ENCODE results near the gene TMEM200A. TPM values are rescaled to one million over a fixed set of nuclear protein-coding genes. Genes with fewer than 3 reads are reported as not detected.
"Not testable (repeated sequence)": the region's sequence is repeated elsewhere in the genome, so short reads cannot be mapped to it uniquely, and the experiment has no call there.

TMEM200A gene
- total RNA-seq, 1 donor from 2014 or later: 11.3 TPM

DNA sequence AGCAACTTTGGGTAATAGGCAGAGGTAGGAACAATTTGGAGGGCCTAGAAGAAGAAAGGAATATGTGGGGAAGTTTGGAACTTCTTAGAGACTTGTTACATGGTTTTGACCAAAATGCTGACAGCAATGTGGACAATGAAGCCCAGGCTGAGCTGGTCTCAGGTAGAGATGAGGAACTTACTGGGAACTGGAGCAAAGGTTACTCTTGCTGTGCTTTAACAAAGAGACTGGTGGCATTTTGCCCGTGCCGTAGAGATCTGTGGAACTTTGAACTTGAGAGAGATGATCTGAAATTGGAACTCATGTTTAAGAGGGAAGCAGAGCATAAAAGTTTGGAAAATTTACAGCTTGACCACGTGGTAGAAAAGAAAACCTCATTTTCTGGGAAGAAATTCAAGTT is 28.3 kb upstream of the TMEM200A start:
- TF ChIP-seq, protein P1, sequence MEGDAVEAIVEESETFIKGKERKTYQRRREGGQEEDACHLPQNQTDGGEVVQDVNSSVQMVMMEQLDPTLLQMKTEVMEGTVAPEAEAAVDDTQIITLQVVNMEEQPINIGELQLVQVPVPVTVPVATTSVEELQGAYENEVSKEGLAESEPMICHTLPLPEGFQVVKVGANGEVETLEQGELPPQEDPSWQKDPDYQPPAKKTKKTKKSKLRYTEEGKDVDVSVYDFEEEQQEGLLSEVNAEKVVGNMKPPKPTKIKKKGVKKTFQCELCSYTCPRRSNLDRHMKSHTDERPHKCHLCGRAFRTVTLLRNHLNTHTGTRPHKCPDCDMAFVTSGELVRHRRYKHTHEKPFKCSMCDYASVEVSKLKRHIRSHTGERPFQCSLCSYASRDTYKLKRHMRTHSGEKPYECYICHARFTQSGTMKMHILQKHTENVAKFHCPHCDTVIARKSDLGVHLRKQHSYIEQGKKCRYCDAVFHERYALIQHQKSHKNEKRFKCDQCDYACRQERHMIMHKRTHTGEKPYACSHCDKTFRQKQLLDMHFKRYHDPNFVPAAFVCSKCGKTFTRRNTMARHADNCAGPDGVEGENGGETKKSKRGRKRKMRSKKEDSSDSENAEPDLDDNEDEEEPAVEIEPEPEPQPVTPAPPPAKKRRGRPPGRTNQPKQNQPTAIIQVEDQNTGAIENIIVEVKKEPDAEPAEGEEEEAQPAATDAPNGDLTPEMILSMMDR (IDR thresholded peaks at IDR 0.05; ENCODE audit: unreplicated experiment): no peak
- Mint-ChIP-seq H3K27me3 (ENCODE audit: low read depth) (peaks cover 5% of the 10 kb centered on the region), H3K9me3 (peaks cover 9% of the 10 kb centered on the region), H3K36me3 (no peaks in the 10 kb centered on the region), H3K4me3 (no peak overlapping the region), H3K27ac (no peak overlapping the region), H3K4me1 (no peaks in the 10 kb centered on the region)
- no peak for DNase-seq (ENCODE audit: low spot score in 2 of 2, unreplicated experiment in 2 of 2)

DNA sequence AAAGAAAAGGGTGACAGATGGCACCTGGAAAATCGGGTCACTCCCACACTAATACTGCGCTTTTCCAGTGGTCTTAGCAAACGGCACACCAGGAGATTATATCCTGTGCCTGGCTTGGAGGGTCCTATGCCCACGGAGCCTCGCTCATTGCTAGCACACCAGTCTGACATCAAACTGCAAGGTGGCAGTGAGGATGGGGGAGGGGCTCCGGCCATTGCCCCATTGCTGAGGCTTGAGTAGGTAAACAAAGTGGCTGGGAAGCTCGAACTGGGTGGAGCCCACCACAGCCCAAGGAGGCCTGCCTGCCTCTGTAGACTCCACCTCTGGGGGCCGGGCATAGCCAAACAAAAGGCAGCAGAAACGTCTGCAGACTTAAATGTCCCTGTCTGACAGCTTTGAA is 19.5 kb upstream of the TMEM200A start:
- H3K27ac Mint-ChIP-seq; DNase-seq (ENCODE audit: low spot score in 2 of 2, unreplicated experiment in 2 of 2); H3K4me1 Mint-ChIP-seq; H3K4me3 Mint-ChIP-seq; H3K27me3 Mint-ChIP-seq (ENCODE audit: low read depth); H3K9me3 Mint-ChIP-seq; H3K36me3 Mint-ChIP-seq: not testable (repeated sequence)

DNA sequence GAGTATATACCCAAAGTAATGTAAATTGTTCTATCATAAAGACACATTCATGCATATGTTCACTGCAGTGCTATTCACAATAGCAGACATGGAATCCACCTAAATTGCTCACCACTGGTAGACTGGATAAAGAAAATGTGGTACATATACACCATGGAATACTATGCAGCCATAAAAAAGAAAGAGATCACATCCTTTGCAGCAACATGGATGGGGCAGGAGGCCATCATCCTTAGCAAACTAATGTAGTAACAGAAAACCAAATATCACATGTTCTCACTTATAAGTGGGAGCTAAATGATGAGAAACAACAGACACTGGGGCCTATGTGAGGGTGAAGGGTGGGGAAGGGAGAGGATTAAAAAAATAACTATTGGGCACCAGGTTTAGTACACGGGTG is 11.5 kb upstream of the TMEM200A start:
- Mint-ChIP-seq H3K36me3 (no peaks in the 10 kb centered on the region), H3K27ac (no peak overlapping the region), H3K27me3 (ENCODE audit: low read depth) (peaks cover 10% of the 10 kb centered on the region), H3K9me3 (peaks cover 4% of the 10 kb centered on the region), H3K4me3 (no peak overlapping the region), H3K4me1 (no peaks in the 10 kb centered on the region)
- no peak for DNase-seq (ENCODE audit: low spot score in 2 of 2, unreplicated experiment in 2 of 2)
- TF ChIP-seq, protein P1 (IDR thresholded peaks at IDR 0.05; ENCODE audit: unreplicated experiment): no peak

DNA sequence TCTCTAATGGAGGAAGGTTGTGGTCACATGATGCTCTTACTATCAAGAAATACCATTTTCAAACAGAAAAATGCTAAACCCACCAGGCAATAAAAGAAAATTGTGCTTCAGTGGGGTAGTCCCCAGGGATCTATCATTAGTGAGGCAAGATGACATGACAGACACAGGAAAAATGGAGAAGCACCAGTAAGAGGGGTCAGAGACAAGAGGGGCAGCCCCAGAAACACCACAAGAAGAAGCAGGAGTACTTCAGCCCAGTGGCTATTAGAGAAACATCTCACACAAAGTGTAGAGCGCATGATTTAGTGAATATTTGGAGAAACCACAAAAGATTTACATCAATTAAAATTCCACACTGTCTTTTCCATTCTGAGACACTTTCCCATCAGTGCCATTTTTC is 10.2 kb upstream of the TMEM200A start:
- Mint-ChIP-seq H3K4me1 (no peaks in the 10 kb centered on the region), H3K4me3 (no peak overlapping the region), H3K27ac (no peak overlapping the region), H3K36me3 (no peaks in the 10 kb centered on the region), H3K27me3 (ENCODE audit: low read depth) (peaks cover 10% of the 10 kb centered on the region), H3K9me3 (peaks cover 12% of the 10 kb centered on the region)
- TF ChIP-seq, protein P1 (IDR thresholded peaks at IDR 0.05; ENCODE audit: unreplicated experiment): no peak
- DNase-seq (ENCODE audit: low spot score in 2 of 2, unreplicated experiment in 2 of 2): no peak

DNA sequence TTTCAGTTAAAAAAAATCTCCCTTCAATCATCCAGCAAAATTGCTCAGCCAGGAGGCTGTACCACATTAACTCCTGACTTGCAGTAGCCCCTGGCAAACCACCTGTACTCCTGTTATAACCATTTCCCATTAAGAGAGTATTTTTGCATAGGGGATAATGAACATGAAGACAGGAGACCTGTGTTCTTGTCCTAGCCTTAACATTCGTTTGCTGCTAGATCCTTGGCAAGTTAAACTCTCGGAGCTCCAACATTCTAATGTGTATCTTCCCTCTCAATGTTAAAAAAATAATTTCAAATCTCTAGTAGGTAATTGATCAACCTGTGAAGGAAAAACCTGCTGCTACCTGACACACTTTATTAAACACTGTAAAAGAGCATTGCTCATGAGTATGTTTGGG is 8.4 kb upstream of the TMEM200A start:
- Mint-ChIP-seq H3K27me3 (ENCODE audit: low read depth) (peaks cover 10% of the 10 kb centered on the region), H3K27ac (no peak overlapping the region), H3K4me3 (no peak overlapping the region), H3K36me3 (no peaks in the 10 kb centered on the region), H3K9me3 (peaks cover 12% of the 10 kb centered on the region), H3K4me1 (no peaks in the 10 kb centered on the region)
- TF ChIP-seq, protein P1 (IDR thresholded peaks at IDR 0.05; ENCODE audit: unreplicated experiment): no peak
- no peak for DNase-seq (ENCODE audit: low spot score in 2 of 2, unreplicated experiment in 2 of 2)

DNA sequence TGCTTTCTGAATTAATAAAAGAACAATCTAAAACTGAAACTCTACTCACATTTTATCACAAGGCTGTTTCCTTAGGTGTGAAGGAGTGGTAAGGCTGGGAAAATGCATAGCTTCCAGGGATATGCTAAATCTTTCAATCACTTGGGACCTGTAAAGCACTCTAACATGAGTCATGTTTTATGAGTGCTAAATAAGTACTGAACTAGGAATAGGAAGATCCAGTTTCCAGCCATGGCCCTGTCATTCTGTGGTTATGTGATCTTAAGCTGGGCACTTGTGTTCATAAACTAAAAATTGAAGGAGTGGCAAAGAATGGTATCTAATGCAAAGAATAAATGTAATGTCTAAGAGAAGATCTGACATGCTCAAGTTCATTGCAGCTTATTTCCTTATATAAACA is 6.1 kb upstream of the TMEM200A start:
- no peak for DNase-seq (ENCODE audit: low spot score in 2 of 2, unreplicated experiment in 2 of 2)
- no peak overlapping the region for H3K4me3 Mint-ChIP-seq
- peaks cover 17% of the 10 kb centered on the region for H3K27me3 Mint-ChIP-seq (ENCODE audit: low read depth)
- H3K4me1 Mint-ChIP-seq: peaks cover under 1% of the 10 kb centered on the region
- no peak overlapping the region for H3K27ac Mint-ChIP-seq
- peaks cover 8% of the 10 kb centered on the region for H3K9me3 Mint-ChIP-seq
- H3K36me3 Mint-ChIP-seq: no peaks in the 10 kb centered on the region
- TF ChIP-seq, protein P1 (IDR thresholded peaks at IDR 0.05; ENCODE audit: unreplicated experiment): no peak
